ENCODE measurements around the gene LRRC57.

Gene LRRC57

DNA sequence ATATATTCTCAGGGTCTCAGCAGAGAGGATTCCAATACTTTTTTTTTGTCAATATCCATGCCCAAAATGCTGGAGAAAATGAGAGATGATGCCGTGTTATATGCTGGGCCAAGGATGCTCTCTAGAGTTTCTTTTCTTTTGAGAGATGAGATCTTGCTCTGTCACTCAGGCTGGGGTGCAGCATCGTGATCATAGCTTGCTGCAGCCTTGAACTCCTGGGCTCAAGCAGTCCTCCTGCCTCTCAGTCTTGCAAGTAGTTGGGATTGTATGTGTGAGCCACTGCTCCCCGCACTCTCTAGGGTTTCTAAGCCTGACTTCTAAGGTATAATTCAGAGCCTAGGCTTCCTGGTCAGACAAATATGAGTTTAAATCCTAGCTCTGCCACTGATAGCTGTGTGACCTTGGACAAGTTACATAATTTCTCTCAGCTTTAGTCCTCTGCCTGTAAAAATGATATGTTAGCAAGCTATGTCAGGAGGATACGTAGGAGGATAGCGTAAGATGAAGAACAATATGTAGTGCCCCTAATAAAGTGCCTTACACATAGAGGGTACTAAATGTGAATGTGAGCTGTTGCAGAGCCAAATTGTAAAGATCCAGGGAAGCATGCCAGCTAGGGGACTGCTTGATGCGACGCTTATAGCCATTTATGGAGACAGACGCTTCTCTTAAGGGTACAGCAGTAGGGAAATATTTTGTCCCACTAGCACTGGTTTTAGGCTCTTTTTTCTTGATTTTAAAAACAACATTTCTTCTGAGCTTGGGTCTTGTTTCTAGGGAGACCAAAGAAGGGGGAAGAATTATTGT, 34.2 kb upstream of the LRRC57 start:
- peaks cover 24 to 70% (median 43%) of the 10 kb centered on the region in 10 experiments for H3K4me1 ChIP-seq
- H3K9ac ChIP-seq, result no peak overlapping the region
- peak overlapping the region in 5 of 11 experiments; percentile 69 to 95 (median 84); a peak in 4 of 22 replicates for H3K4me2 ChIP-seq
- H4K20me1 ChIP-seq, result 0 out of 22 replicates have a peak, but pooled peaks cover 0 to 7% (median 0%) of the 10 kb centered on the region in 11 experiments
- H3K36me3 ChIP-seq, result peaks cover 6 to 26% (median 11%) of the 10 kb centered on the region in 11 experiments; a peak in 15 of 22 replicates
- no peaks in the 10 kb centered on the region for H3K9me3 ChIP-seq (replicated peaks in 1 of 11)
- H3K27me3 ChIP-seq, result no peaks in the 10 kb centered on the region
- H3K27ac ChIP-seq, result no peak overlapping the region
- TF ChIP-seq Cebpa-rat (IDR thresholded peaks at IDR 0.05), result no peak
- H3K4me3 ChIP-seq, result no peak overlapping the region

DNA sequence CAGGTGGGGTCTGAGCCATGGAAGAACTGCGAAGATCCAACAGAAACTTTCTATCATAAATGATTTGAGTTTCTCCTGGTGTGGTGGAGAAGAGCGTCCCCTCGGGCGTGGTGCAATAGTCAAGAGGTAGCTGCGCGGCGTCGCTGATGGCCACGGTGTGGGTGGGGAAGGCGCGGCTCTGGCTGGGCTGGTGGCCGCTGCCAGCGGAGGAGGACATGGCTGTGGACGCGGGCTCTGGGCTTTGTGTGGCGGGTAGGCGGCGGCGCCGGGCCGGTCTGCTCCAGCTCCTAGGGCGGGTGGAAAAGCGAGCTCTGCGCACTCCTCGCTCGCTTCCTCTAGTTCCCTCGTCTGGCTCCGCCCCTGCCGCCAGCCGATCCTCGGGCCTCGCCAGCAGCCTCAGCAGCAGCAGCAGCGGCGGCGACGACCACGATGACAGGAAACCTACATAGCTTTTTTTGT, 32.7 kb upstream of the LRRC57 start:
- peak overlapping the region; percentile 50 to 73 (median 62) for H3K4me3 ChIP-seq
- peaks cover 4 to 11% (median 7%) of the 10 kb centered on the region in 11 experiments; a peak in 15 of 22 replicates for H3K36me3 ChIP-seq
- peak overlapping the region; percentile 60 to 82 (median 77); a peak in 21 of 22 replicates for H3K9ac ChIP-seq
- peaks cover 38 to 81% (median 57%) of the 10 kb centered on the region in 10 experiments for H3K4me1 ChIP-seq
- H3K9me3 ChIP-seq (replicated peaks in 1 of 11), result no peaks in the 10 kb centered on the region
- no peak for TF ChIP-seq Cebpa-rat (IDR thresholded peaks at IDR 0.05)
- no peaks in the 10 kb centered on the region for H3K27me3 ChIP-seq
- H3K4me2 ChIP-seq, result peak overlapping the region; percentile 80 to 97 (median 86)
- peaks cover 0 to 7% (median 0%) of the 10 kb centered on the region in 11 experiments; a peak in 2 of 22 replicates for H4K20me1 ChIP-seq
- peak overlapping the region in 10 of 11 experiments; percentile 42 to 77 (median 61); a peak in 17 of 22 replicates for H3K27ac ChIP-seq

DNA sequence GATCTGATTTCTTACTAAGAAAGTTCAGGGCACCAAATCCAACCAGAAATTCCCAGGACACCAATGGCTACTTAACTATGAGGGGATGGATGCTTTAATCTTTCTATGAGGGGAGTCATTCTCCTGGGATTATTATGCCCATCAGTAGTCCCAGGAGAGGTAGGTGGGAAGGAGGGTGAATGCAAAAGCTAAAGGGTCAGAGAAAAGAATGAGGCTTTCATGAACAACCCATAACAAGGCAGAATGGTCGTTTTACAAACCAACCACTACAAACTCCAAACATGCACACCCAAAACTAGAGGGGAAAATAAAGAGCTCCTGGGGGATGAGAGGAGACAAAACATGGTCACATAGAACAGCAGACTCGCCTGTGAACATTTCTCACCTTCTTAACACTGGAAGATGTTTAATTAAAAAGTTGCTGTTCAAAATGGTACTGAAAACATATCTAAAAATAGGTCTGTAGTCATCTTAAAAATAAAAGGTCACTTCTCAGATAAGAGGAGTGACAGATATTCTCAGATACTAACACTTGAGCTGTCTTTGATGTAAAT, 30.5 kb upstream of the LRRC57 start:
- H3K27me3 ChIP-seq, result no peaks in the 10 kb centered on the region
- peak overlapping the region in 6 of 11 experiments; percentile 2 to 89 (median 14); a peak in 4 of 22 replicates for H3K4me2 ChIP-seq
- no peak overlapping the region for H3K9ac ChIP-seq
- H3K36me3 ChIP-seq, result no peaks in the 10 kb centered on the region
- no peaks in the 10 kb centered on the region for H3K9me3 ChIP-seq (replicated peaks in 1 of 11)
- no peak overlapping the region for H3K27ac ChIP-seq
- peaks cover 41 to 84% (median 63%) of the 10 kb centered on the region in 10 experiments for H3K4me1 ChIP-seq
- H4K20me1 ChIP-seq, result peaks cover 0 to 7% (median 0%) of the 10 kb centered on the region in 11 experiments; a peak in 2 of 22 replicates
- TF ChIP-seq Cebpa-rat (IDR thresholded peaks at IDR 0.05), result no peak
- no peak overlapping the region for H3K4me3 ChIP-seq

DNA sequence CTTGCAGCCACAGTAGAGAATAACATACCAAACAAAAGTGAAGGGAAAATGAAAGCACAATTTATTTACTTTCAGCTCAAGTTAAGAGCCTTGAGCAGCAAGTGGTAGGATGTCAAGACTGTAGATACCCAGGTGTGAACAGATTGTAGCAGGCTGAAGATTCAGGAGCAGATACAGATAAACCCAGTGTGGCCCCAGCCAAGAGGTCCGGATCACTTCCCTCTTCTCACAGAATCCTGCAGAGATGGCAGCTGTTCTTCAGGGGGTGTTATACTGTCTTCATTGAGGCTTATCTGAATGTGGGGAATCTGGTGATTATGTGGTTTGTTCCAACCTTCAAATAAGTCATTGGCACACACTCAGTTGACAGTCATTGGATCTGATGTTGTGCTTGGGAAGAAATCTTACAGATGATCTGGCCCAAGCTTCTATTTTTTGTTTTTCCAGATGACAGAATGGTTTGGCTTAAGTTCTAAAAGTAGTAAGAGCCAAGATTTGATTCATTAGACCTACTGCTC, 29.0 kb upstream of the LRRC57 start:
- Histone ChIP-seq H3K9ac (no peak overlapping the region), H4K20me1 (peaks cover 0 to 6% (median 0%) of the 10 kb centered on the region in 11 experiments; a peak in 2 of 22 replicates), H3K27ac (no peak overlapping the region), H3K4me2 (peak overlapping the region; percentile 45 to 97 (median 91); a peak in 21 of 22 replicates), H3K9me3 (replicated peaks in 1 of 11) (no peaks in the 10 kb centered on the region), H3K36me3 (no peaks in the 10 kb centered on the region), H3K4me3 (no peak overlapping the region), H3K27me3 (no peaks in the 10 kb centered on the region), H3K4me1 (peaks cover 35 to 70% (median 53%) of the 10 kb centered on the region in 10 experiments)
- TF ChIP-seq Cebpa-rat (IDR thresholded peaks at IDR 0.05), result no peak

DNA sequence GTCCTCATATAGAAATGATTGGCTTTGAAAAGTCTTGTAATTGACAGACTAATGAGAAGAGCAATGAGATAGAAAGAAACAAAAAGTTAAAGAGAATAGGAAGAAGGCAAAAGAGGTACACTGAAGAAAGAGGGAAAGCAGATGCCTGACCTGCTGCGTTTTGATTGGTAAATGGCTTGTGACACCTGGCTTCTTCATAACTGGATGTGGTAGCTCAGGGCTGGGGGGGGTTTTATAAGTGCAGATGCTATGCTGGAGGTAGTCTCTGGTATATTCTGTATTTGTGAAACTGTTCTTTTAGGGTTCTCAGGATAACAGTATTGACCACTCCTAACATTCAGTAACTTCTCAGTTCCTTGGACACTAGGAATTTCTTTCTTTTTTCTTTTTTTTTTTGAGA, 28.2 kb upstream of the LRRC57 start:
- peak overlapping the region in 7 of 11 experiments; percentile 78 to 89 (median 86); a peak in 10 of 22 replicates for H3K9ac ChIP-seq
- H3K4me1 ChIP-seq, result peaks cover 28 to 63% (median 49%) of the 10 kb centered on the region in 10 experiments
- no peaks in the 10 kb centered on the region for H3K36me3 ChIP-seq
- peak overlapping the region; percentile 75 to 87 (median 82); a peak in 17 of 20 replicates for H3K4me3 ChIP-seq
- H3K27me3 ChIP-seq, result no peaks in the 10 kb centered on the region
- H4K20me1 ChIP-seq, result peaks cover 0 to 6% (median 0%) of the 10 kb centered on the region in 11 experiments; a peak in 2 of 22 replicates
- H3K9me3 ChIP-seq (replicated peaks in 1 of 11), result no peaks in the 10 kb centered on the region
- TF ChIP-seq Cebpa-rat (IDR thresholded peaks at IDR 0.05), result no peak
- H3K27ac ChIP-seq, result no peak overlapping the region
- H3K4me2 ChIP-seq, result peak overlapping the region; percentile 71 to 97 (median 91)

DNA sequence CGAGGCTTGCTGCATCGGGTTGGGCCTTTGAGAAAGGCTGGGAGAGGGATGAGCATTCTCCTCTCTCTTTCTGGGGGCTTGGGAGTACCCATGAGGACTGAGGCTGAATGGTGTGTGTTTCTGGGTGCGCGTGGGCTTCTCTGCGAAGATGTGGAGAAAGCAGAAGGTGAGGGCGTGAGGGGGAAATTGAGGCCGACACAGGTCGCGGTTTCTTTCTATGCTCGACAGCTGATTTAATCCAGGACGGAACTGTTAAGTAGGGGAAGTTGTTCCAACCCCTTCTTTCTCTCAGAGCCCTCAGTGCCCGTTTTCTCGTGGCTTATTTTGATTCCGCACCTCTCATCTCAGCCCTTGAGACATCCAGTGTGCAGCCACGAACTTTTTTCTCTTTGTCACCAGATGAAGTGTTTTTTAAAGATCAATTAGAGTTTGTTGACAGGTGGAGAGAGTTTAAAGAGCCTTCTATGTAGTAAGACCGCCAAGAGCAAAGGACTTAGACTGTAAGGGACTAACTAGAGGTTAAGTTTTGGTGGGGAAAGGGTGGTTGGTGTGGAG, 27.5 kb upstream of the LRRC57 start:
- peak overlapping the region; percentile 29 to 87 (median 79); a peak in 21 of 22 replicates for H3K27ac ChIP-seq

DNA sequence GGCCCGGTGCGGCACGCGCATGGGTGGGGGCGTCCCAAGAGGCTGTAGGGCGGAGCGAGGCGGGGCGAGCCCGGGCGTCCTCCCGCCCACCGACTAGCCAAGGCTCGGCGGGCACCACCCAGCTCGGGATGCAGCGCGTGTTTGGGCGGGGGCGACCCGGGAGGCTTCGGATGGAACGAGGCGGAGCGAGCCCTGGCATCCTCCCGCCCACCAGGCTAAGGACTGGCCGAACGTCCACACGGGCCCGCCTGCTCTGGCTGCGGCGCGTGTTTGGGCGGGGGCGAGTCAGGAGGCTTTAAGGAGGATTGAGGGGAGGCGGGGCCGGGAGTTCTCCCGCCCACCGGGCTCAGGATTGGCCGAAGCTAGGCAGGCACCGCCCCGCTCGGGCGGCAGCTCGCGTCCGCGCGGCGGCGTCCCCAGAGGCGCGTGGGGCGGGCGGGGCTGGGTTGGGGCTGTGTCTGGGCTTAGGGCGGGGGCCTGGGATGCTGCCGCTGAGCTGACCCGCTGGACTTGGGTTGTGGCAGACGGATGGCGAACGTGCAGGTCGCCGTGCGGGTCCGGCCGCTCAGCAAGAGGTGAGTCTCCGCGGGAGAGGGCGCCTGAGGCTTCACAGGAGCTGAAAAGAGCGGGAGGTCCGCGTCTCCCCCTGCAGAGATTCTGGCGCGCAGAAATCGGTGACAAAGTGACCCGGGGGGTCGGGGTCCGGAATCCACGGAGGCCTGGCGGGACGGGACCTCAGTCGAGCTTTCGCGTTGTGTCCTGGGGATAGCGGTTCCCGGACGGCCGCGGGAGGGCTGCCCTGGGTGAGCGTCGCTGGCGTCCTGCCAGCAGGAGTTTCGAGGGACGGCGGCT, 26.8 kb upstream of the LRRC57 start, which contains the start of gene STARD9:
STARD9 (plus strand) TSS at position 419 of the 852 bp plus-strand sequence; CDS start at position 529, 110 bp downstream.
- peak within 1 kb of the TSS; percentile 75 to 87 (median 82) for H3K4me3 ChIP-seq
- peaks cover 25 to 51% (median 38%) of the 10 kb centered on the region in 10 experiments for H3K4me1 ChIP-seq
- H3K27ac ChIP-seq, result peak within 1 kb of the TSS; percentile 29 to 87 (median 79); a peak in 21 of 22 replicates
- H3K9me3 ChIP-seq (replicated peaks in 1 of 11), result no peaks in the 10 kb centered on the region
- peak within 1 kb of the TSS; percentile 78 to 89 (median 85) for H3K9ac ChIP-seq
- TF ChIP-seq Cebpa-rat (IDR thresholded peaks at IDR 0.05), result no peak
- H3K36me3 ChIP-seq, result peaks cover 0 to 3% (median 0%) of the 10 kb centered on the region in 11 experiments; a peak in 3 of 22 replicates
- peak within 1 kb of the TSS; percentile 71 to 97 (median 91) for H3K4me2 ChIP-seq
- H3K27me3 ChIP-seq, result no peaks in the 10 kb centered on the region
- peaks cover 0 to 6% (median 0%) of the 10 kb centered on the region in 11 experiments; a peak in 2 of 22 replicates for H4K20me1 ChIP-seq

More for the DNA sequence above, 27.5 kb upstream of the LRRC57 start:
- H3K36me3 ChIP-seq, result no peaks in the 10 kb centered on the region
- no peak for TF ChIP-seq Cebpa-rat (IDR thresholded peaks at IDR 0.05)
- H3K9ac ChIP-seq, result peak overlapping the region; percentile 78 to 89 (median 85)
- peak overlapping the region; percentile 75 to 87 (median 82) for H3K4me3 ChIP-seq
- H3K27me3 ChIP-seq, result no peaks in the 10 kb centered on the region
- no peaks in the 10 kb centered on the region for H3K9me3 ChIP-seq (replicated peaks in 1 of 11)
- peaks cover 0 to 6% (median 0%) of the 10 kb centered on the region in 11 experiments; a peak in 2 of 22 replicates for H4K20me1 ChIP-seq
- peaks cover 26 to 58% (median 45%) of the 10 kb centered on the region in 10 experiments for H3K4me1 ChIP-seq
- H3K4me2 ChIP-seq, result peak overlapping the region; percentile 71 to 97 (median 91)
